C4-2B (cell line): ENCODE measurements around the gene ZNF268.

ENCODE experiments used
- H3K27ac ChIP-seq: fragments of 450-650 bp; 2 replicates; pipeline ENCODE4 v1.5.1; 2017
- ZFX ChIP-seq: fragments of 450-650 bp; IDR thresholded peaks from 2 replicates; pipeline ENCODE4 v1.6.1; 2017
- TF ChIP-seq, protein P1 (sequence below): fragments of 450-650 bp; conservative IDR thresholded peaks from 2 replicates; pipeline ENCODE4 v1.5.1; 2017; ENCODE audit warnings: mild to moderate bottlenecking

ZNF268 gene

DNA sequence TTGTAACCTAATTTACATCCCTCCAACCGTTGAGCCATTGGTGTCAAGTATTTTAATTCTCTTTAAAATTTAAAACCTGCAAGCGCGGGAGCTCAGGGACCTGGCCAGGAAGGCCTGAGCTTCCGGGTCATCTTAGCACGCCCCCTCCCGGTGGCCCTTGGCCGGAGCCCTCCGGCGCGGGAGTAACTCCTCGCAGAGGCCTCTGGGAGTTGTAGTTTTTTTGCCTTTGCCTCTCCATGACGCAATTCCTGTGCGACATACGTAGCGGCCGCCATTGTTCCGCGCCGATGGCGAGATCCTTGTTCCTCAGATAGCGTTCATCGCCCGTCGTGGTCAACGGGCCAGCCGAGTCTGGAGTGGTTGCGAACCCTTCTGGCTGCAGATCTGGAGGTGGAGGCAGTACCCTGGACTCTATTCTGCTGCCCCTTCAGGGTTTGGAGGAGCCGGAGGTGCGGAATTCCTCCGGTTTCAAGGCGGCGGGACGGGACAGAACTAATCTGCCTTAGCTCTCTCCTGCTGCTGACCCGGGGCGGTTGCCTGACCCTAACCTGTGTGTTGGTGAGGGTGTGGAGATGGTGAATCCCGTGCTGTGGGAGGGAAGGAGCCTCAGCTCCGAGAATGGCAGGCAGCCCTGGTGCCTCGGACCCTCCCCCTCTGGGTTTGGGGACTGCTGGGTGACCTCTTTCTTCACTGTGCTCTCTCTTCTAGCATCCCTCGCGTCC, at the start of gene ZNF268:
Gene ZNF268, plus strand, starts transcription at position 258 of the 722 bp plus-strand sequence. CDS start 503 bp downstream, outside the sequence.
- peak within 1 kb of the TSS; percentile 76 for H3K27ac ChIP-seq
- TF ChIP-seq ZFX: no peak
- TF ChIP-seq, protein P1, sequence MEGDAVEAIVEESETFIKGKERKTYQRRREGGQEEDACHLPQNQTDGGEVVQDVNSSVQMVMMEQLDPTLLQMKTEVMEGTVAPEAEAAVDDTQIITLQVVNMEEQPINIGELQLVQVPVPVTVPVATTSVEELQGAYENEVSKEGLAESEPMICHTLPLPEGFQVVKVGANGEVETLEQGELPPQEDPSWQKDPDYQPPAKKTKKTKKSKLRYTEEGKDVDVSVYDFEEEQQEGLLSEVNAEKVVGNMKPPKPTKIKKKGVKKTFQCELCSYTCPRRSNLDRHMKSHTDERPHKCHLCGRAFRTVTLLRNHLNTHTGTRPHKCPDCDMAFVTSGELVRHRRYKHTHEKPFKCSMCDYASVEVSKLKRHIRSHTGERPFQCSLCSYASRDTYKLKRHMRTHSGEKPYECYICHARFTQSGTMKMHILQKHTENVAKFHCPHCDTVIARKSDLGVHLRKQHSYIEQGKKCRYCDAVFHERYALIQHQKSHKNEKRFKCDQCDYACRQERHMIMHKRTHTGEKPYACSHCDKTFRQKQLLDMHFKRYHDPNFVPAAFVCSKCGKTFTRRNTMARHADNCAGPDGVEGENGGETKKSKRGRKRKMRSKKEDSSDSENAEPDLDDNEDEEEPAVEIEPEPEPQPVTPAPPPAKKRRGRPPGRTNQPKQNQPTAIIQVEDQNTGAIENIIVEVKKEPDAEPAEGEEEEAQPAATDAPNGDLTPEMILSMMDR: peak; percentile 86

DNA sequence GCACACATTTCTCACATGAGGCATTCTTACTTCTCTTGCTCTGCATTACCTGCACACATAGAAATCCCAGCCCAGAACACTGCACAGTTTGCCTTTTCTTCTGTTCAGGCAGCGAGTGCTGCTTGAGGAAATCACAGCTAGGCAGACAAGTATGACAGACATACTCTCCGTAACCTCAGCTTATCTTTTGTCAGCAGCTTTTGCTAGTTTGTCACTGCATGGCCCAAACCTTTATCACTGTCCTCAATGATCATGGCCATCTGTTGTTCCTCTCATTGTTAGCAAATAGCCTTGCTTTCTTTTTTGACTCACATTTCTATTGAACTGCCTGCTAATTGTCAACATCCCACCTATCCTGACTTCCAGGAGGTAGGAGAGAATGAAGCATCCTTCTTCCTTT, 45.5 kb upstream of the ZNF268 start:
- no peak overlapping the region for H3K27ac ChIP-seq
- TF ChIP-seq, protein P1: no peak
- TF ChIP-seq ZFX: no peak

DNA sequence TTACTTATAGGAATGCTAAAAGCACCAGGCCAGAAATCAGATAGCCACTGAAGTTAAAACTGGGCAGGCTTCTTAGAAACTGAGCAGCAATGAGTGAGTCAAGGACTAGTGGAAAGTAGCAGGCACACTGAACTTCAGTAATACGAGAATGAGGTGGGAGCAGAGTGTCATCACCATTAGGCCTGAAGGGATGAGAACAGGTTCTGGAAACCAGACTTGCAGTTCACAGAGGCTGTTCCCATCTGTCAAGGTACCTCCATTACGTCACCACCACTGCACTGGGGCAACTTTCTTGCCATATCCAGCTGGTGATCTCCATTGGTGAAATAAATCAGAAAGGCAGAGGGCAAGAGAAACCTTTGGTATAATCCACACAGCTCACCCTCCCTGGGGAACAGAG, 35.3 kb upstream of the ZNF268 start:
- no peak overlapping the region for H3K27ac ChIP-seq
- TF ChIP-seq ZFX: no peak
- TF ChIP-seq, protein P1: no peak

DNA sequence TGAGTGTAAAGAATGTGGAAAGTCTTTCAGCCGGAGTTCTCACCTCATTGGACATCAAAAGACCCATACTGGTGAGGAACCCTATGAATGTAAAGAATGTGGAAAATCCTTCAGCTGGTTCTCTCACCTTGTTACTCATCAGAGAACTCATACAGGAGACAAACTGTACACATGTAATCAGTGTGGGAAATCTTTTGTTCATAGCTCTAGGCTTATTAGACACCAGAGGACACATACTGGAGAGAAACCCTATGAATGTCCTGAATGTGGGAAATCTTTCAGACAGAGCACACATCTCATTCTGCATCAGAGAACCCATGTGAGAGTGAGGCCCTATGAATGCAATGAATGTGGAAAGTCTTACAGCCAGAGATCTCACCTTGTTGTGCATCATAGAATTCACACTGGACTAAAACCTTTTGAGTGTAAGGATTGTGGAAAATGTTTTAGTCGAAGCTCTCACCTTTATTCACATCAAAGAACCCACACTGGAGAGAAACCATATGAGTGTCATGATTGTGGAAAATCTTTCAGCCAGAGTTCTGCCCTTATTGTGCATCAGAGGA, 25.1 kb upstream of the ZNF268 start:
- TF ChIP-seq, protein P1: no peak
- no peak overlapping the region for H3K27ac ChIP-seq

DNA sequence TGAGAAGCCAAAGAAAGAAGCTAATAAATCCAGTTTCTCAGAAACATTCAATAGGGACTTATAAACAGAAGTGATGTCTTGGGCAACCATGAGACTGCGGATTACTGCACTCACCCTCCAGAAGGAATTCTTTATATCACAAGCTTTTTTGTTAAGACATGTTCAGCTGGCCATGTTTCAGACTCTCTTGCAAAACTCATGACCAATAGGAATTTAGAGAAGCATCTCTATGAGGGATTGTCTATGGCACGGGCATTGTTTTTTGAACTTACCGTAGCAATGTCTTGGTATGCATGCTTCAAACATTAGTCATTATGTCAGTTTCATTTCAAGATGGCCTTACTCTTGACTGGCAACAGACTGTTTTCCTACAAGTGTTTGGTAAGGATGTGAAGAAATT, 15.5 kb upstream of the ZNF268 start:
- H3K27ac ChIP-seq: no peak overlapping the region
- TF ChIP-seq, protein P1: no peak
- TF ChIP-seq ZFX: no peak

DNA sequence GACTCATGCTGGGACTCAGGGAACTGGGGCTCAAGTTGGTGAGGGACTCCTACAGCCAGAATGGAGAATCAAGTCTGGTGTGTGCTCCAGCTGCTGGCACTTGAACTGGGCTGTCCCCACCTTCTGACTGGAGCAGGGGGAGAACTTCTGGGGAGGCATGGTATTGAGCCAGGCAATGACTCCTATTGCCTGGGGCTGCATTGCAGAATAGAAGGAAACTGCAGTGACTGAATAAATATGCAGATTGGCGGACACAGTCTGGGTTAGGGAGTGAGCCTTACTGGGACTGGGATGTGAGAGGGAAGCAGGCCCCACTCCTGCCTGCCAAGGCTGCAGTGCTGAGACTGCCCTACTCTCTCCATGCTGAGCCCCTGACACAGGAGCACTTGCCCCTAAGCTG, 8.8 kb upstream of the ZNF268 start:
- no peak overlapping the region for H3K27ac ChIP-seq
- TF ChIP-seq ZFX: no peak
- TF ChIP-seq, protein P1: no peak

DNA sequence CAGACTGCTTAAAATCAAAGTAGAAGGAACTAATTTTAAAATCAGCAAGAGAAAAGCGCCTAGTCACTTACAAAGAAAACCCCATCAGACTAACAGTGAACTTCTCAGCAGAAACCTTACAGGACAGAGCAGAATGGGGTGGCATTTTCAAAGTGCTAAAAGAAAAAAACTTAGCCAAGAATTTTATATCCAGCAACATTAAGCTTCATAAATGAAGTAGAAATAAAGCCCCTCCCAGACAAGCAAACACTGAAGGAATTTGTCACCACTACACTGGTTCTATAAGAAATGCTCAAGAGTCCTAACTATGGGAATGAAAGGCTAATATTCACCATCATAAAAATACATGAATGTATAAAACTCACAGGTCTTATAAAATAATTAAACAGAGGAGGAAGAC, 6.4 kb upstream of the ZNF268 start:
- TF ChIP-seq, protein P1: no peak
- no peak for TF ChIP-seq ZFX
- no peak overlapping the region for H3K27ac ChIP-seq
